ENCODE measurements around the gene COG7.
"Not testable (repeated sequence)": the region's sequence is repeated elsewhere in the genome, so short reads cannot be mapped to it uniquely, and the experiment has no call there.

Gene COG7

DNA sequence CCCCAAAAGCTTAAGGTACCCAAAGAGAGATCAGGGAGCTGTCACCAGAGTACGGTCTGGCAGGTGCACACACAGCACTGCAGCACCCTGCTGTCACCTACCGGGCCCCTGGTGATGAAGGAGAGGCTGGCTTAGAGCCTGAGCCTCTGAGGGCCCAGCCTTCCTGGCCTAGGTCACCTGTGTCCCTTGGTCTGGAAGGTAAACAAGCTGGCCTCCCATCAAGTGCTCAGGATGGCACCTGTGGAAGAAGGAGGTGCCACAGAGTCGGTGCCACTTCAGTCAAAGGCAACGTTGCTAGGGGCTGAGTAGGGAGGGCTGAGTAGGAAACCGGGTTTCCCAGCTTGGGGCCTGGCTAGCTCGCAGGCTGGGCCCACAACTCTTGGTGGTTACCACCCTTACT is 70.7 kb downstream of the COG7 start:
- DNase-seq, result no peak

DNA sequence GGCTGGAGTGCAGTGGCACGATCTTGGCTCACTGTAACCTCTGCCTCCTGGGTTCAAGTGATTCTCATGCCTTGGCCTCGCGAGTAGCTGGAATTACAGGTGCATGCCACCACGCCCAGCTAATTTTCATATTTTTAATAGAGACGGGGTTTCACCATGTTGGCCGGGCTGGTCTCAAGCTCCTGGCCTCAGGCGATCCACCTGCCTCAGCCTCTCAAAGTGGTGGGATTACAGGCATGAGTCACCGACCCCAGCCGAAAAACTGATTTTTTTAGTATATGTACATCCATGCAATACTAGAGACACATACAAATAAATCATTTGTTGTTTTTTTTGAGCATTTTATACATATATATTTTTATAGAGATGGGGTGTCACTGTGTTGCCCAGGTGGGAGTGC is 71.3 kb downstream of the COG7 start:
- DNase-seq, result not testable (repeated sequence)

DNA sequence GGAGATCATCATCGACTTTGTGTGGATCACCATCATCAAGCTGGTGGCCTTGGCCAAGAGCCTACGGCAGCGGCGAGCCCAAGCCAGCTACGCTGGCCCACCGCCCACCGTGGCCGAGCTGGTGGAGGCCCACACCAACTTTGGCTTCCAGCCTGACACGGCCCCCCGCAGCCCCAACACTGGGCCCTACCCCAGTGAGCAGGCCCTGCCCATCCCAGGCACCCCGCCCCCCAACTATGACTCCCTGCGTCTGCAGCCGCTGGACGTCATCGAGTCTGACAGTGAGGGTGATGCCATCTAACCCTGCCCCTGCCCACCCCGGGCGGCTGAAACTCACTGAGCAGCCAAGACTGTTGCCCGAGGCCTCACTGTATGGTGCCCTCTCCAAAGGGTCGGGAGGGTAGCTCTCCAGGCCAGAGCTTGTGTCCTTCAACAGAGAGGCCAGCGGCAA is 72.5 kb downstream of the COG7 start:
- DNase-seq, result no peak

DNA sequence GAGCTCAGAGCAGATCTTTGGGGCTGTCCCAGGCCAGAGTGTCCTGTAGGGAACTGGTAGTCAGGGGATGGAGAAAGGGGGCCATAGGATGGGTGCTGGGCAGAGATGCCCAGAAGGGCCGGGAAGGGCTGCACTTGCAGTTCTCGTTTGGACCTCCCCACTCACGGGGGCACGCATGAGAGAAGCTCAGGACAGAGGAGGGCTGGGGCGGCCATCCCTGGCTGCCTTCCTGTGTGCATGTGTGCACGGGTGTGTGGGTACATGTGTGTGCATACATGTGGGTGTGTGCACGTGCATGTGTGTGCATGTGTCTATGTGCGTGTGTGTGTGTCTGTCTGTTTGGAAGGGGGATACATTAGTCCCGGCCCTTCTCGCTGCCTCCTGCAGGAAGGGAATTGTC is 73.3 kb downstream of the COG7 start:
- DNase-seq, result no peak

DNA sequence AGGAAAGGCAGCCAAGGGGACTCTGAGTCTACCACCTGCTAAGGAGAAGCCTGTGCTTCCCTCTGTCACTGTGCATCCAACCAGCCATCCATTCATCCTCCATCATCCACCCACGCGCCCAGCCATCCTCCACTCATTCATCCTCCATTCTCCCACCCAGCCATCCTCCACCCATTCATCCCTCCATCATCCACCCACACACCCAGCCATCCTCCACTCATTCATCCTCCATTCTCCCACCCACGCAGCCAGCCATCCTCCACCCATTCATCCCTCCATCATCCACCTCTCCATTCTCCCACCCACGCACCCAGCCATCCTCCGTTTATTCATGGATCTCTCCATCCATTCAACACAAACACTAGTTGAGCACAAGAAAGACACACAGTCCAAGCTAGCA is 74.1 kb downstream of the COG7 start:
- no peak for DNase-seq

DNA sequence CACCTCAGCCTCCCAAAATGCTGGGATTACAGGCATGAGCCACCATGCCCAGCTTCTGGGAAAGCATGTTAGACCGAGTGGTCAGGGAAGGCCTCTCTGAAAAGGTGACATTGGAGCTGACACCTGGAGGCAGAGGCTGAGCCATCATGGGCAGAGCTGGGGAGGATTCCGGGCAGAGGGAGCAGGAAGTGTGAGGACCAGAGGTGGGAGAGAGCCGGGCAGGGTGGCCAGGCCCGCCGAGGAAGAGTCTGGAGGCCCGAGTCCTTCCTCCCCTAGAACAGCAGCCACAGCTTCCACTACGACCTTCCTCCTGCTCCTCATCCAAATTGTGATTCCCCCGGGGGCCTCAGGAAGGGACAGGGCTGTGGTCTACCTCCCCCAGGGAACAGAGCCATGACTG is 74.7 kb downstream of the COG7 start:
- DNase-seq, result no peak

DNA sequence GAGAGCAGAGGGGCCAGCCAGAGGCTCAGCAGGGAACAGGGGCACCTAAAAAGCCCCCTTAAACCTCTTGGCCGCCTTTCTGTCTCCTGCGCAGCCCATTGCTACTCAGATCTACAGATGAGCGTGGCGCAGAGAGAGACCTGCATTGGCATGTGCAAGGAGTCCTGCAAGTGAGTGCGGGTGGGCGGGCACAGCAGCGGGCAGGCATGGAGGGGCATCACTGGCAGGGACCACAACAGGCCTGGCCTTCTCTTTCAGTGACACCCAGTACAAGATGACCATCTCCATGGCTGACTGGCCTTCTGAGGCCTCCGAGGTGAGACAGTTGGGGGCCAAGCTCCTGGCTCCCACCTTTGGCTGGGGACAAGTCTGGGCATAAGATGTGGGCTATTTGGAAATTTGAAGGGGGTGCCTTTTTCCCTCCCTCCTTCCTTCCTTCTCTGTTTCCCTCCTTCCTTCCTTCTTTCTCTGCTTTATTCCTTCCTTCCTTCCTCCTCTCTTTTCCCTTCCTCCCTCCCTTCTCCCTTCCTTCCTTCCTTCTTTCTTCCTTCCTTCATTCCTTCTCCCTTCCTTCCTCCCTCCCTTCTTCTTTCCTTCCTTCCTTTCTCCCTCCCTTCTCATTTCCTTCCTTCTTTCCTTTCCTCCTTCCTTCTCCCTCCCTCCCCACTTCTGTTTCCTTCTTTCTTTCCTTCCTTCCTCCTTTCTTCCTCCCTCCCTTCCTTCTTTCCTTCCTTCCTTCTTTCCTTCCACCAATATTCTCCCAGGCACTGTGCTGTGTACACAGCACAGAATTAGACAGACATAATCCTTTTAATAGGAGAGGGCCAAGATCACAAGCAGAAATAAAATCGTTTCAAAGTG is 75.7 kb downstream of the COG7 start:
- no peak for DNase-seq

DNA sequence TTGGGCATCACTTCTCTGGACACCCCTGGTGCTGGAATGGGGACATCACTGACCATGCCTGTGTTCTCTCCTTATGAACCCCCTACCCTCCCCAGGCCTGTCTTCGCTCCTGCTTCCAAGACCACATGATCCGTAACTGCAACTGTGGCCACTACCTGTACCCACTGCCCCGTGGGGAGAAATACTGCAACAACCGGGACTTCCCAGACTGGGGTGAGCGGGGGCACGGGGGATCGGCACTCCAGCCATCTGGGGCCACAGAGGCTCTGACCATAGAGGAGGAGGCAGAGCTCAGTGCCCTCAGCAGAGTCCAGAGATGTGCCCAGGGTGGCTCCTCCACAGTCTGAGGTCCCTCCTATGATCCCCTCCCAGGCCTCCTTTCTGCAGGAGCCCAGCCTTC is 77.3 kb downstream of the COG7 start:
- no peak for DNase-seq

DNA sequence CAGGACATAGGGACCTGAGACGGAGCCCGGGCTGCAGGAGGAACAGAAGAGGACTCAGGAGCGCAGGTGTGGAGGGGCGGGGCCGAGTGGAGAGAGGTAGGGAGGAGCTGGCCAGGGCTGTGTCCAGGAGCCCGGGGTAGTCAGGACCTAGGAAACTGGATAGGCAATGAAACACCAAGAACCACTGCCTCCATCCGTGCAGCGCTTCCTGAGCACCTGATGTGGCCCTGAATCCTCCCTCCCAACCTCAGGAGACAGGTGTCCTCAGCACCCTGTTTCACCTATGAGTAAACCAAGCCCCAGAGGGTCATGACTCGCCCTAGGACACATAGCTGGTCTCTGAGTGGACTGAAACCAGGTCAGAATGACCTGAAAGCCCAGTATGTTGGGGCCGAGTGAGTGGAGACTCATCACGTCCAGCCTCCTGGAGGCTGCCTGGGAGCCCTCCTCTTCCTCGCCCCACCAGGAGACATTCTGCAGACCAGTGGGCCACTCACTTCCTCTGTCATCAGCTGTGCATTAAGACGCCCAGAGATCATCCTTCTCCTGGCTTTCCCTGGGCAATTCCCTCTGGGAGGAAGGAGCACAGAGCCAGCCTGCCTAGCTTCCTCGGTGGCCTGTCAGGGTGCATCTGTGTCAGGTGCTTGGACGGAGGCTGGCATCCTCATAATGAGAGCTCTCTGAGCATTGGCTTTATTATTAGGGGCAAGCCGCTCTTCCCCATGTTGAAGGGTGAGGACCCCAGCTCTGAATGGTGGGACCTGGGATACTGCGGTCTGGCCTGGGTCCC is 78.1 kb downstream of the COG7 start:
- no peak for DNase-seq

DNA sequence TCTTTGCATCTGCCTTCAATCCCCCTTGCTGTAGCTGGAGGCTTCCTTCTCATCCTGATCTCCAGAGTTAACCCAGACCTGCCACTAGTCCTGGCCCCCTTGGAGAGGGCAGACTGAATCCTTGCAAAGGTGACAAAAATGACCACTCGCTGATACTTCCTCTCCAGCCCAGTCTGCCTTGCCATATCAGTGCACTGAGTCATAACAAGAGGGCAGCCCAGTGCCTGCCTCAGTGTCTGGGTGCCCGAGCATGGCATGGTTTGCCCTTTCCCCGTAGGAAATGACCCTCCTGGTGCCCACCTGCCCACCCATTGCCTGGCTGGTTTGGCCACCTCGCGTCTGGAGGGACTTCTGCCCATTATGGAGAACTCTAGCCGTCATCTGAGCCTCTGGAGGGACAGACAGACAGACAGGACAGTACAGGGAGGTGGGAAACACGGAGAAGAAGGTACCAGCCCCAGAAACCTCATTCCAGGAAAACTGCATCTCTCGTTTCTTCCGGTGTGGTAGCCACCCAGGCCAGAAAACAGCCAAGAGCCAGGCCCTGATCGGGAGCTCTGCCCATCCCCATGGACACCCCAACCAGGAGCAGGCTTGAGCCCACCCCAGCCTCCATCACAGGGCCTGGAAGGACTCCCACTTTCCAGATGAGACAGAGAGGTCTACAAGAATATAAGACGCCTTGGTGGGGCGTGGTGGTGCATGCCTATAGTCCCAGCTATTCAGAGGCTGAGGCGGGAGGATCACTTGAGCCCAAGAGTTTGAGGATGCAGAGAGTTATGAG is 79.4 kb downstream of the COG7 start:
- no peak for DNase-seq

DNA sequence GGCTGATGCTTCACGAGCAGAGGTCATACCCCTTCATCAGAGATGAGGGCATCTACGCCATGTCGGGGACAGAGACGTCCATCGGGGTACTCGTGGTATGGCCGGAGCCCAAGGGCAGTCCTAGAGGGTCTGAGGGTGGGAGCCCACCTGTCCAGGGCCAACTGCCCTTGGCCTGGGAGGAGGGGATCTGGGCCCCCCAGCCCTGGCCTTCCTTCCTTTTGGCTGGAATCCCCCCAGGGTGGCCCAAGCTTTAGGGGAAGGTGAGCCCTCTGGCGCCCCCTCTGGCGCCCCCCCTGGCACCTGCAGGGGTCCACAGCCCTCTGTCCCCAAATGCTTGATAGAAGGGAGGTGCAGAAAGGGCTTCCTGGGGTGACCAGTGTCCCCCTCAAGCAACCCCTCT is 81.6 kb downstream of the COG7 start:
- no peak for DNase-seq

DNA sequence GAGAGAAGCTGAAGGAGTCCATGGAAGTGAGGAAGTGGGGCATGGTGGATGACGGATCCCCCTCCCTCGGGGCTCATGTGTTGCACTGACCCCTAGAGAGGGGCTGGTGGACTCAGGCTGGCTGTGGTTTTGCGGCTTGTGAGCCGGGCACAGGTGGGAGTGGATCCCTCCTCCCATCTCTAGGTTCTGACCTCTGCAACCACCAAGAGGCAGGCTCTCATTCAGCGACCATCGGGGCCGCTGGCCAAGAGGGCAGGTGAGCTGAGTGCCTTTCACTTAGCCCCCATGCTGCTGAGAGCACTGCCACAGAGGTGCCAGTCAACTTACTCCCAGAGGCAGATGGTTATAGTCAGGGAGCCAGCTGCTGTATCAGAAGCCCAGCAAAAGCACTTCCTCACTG is 83.6 kb downstream of the COG7 start:
- no peak for DNase-seq

DNA sequence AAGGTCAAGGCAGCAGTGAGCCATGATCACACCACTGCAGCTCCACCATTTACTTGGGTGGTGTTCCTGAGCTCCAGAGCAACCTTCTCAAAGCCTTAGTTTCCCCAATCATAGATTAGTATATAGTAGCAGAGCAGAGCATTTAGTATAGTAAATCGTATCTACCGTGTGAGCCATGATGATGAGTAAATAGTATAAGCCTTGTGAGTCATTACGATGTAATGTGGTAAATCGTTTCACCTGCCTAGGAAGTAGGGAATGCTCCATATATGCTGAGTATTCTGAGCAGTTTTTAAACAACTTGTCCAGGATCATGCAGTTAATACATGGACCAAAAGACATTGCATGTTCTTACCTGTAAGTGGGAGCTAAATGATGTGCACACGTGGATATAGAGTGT is 84.5 kb downstream of the COG7 start:
- no peak for DNase-seq

DNA sequence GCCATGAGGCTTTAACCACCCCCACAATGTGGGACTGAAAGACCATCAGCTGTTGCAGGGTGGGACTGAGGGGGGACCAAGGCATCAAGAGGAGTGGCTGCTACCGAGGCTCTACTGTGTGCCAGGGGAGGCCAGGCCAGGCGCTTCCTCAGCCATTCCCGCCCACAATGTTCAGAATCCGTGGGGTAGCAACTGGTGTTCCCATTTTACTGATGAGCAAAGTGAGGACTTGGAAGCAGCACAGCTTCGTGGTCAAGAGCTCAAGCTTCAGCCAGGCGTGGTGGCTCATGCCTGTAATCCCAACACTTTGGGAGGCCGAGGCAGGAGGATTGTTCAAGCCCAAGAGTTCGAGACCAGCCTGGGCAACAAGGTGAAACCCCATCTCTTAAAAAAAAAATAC is 85.0 kb downstream of the COG7 start:
- no peak for DNase-seq

DNA sequence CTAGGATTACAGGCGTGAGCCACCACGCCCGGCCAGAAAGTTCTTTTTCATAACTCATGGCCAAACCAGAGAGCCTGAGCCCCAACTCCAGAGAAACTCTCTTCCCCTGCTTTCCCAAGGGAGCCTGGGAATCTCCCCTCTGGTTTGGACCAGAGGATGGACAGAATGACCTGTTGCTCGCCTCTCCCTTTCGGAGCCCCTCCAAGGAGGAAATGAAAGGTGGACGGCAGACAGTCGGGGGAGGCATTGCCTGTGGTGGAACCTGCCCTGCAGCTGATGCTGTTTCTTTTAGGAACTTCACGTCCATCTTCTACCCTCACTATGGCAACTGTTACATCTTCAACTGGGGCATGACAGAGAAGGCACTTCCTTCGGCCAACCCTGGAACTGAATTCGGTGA is 85.4 kb downstream of the COG7 start:
- no peak for DNase-seq

DNA sequence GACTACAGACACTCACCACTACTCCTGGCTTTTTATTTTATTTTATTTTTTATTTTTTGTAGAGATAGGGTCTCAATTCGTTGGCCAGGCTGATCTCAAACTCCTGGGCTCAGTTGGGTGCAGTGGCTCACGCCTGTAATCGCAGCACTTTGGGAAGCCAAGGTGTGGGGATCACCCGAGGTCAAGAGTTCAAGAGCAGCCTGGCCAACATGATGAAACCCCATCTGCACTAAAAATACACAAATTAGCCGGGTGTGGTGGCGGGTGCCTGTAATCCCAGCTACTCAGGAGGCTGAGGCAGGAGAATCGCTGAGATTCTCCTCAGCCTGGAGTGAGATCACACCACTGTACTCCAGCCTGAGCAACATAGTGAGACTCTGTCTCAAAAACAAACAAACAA is 86.6 kb downstream of the COG7 start:
- DNase-seq, result not testable (repeated sequence)

DNA sequence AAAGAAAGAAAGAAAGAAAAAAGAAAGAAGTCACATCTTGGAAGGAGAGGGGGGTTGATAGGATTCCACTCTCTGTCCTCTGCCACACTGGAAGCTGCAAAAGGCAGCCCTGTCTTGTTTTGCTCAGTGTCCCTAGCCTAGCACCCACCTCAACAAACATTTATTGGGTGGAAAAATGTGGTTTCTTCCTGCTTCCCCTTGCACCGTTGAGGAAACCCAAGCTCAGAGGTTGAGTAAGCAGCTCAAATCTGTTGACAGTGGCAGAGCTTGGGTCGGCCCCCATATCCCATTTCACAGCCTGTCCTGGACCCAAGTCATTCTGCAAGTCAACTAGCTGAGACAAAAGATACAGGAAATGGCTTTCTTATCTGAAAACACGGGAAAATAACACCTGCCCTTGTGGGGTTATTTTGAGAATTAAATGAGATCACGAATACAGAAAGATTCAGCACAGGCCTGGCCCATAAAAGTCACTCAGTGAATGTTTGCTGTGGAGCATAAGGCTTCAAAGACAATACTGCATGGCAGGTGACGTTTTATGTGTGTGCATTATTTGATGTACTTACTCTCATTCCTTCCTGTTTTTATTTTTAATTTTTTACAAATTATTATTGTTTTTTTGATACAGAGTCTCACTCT is 87.3 kb downstream of the COG7 start:
- DNase-seq, result no peak

DNA sequence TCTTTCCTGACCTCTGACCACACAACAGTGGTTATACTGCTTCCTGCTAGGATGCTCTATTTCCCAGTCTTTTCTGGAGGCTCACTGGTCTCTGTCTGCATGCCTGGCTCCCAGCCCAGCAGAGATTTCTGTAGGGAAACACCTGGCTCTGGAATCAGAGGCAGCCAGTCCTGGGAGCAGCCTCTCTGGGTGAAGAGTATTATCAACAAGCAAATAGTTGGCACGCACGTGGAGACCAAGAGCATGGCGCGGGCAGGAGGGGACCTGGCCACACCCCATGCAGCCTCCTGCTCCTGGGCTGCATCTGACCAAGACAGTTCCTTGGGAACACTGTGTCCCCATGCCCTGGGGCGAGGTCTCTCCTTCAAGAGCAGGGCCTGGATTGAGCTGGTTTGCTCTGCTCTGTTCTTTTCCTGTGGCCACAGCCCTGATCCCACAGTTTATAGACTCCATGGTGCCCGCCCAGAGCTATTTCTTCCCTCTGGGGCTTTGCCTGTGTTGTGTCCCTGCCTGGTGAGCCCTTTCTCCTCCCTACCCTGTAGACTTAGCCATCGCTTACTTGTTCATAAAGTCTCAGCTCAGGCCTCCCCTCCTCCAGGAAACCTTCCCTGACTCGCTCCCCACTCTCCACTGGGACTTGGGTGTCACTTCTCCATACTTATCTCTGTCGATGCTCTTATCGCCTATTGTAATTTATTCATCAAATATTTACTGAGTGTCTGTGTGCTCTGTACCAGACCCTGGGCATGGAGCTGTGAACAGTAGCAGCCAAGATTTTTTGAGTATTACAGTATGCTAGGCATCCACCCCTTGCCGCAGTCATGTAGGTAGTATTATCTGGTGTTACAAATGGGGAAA is 90.3 kb downstream of the COG7 start:
- no peak for DNase-seq

DNA sequence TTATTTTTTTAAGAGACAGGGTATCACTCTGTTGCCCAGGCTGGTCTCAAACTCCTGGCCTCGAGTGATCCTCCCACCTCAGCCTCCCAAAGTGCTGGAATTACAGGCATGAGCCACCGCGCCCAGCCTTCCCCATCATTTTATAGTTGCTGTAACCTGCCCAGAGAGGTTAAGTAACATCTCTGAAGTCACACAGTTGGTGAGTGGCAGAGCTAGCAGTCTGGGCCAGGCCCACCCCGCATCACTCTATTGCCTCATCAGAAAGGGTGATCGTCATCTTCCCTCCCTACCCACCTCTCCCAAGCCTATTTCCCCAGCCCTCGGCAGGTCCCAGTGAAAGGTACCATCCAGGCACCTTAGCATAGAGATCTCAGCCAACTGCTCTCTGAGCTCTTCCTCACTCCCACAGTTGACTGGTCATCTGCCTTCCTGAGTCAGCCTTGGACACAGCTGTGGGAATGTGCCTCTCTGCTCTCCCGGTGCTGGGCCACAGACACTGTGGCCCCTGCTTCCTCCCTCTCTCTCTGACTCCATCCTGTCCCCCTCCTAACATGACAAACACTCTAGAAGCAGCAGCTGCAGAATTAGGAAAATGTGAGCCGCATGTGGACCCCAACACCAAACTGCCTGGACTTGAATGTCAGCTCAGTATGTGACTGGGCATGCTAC is 93.8 kb downstream of the COG7 start:
- DNase-seq, result no peak

DNA sequence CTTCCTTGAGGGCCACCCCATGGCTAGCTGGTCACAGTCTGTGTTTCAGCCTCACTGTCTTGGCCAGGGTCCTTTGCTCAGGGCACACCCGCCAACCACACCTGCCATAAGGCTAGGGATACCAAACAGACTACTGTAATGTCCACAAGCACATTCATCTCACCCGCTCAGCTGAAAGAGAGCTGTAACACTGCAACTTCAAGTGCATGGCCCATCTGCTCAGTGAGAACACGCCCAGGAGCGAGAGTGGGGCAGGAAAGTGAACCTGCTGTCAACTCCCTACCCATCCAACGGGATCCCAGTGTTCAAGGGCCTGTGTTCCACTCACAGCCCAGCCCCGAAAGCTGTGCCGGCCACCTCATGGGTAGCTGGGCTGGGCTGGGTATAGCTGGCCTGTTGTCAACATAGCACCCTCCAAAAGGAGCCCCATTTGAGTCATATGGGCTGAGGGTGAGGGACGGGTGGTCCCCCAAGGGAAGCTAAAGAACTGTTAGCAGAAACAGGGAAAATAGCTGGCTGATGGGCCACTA is 95.2 kb downstream of the COG7 start:
- no peak for DNase-seq

DNA sequence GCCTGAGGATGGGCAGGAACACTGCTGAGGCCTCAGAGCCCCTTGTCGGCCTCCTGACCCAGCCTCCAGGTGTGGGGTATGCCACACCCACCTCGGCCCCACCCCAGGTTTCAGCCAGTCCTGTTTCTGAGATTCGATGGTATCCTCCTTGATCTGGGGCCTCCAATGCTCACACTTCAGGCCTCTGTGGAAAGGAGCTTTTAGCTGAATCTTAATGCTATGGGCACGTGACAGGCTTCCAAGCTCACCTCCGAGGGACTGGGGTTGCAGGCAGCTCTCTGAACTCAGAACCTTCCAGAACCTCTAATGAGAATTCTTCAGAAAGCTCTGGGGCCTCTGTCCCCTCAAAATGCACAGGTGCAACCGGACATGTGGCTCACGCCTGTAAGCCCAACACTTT is 96.0 kb downstream of the COG7 start:
- DNase-seq, result no peak

Data from stimulated activated CD4-positive, alpha-beta T cell treated with anti-CD3 and anti-CD28 coated beads, Interleukin-4, amount 100 ng/mL, for 1 hour (primary cell).